ENCODE results near the gene NTM. TPM values are rescaled to one million over a fixed set of nuclear protein-coding genes. Genes with fewer than 3 reads are reported as not detected.

NTM gene
- total RNA-seq, 1 experiment from 2014 or later = 9.9 TPM

GRCh38 chr11:131518305-131518838, 148.0 kb downstream of the NTM start:
- H3K27ac Mint-ChIP-seq = no peak overlapping the region
- Histone ChIP-seq H2BK20ac (ENCODE audit: low read depth, low read length, poor library complexity, severe bottlenecking) (no peak overlapping the region), H3K9ac (ENCODE audit: extremely low read depth, insufficient read length, low read length) (no peak overlapping the region), H2BK12ac (ENCODE audit: insufficient read length, low read depth, low read length) (no peak overlapping the region), H2AK5ac (ENCODE audit: insufficient read length, low read length) (no peak overlapping the region), H2BK15ac (ENCODE audit: low read depth, low read length) (no peak overlapping the region), H3T11ph (ENCODE audit: low read length) (no peak overlapping the region), H3K4me2 (ENCODE audit: insufficient read depth, insufficient read length, low read length) (no peak overlapping the region), H2AFZ (ENCODE audit: low read length) (no peak overlapping the region), H4K91ac (ENCODE audit: insufficient read length, low read depth, low read length) (no peak overlapping the region), H2BK5ac (ENCODE audit: insufficient read length, low read length) (no peak overlapping the region), H4K5ac (ENCODE audit: insufficient read length, low read depth, low read length) (no peak overlapping the region), H2BK120ac (ENCODE audit: low read depth, low read length, poor library complexity, severe bottlenecking) (no peak overlapping the region), H3K4me1 (ENCODE audit: insufficient read depth, low read length) (no peaks in the 10 kb centered on the region), H3K18ac (ENCODE audit: insufficient read length, low read depth, low read length) (no peak overlapping the region), H3K27me3 (ENCODE audit: insufficient read depth, low read length) (no peaks in the 10 kb centered on the region), H3K79me2 (ENCODE audit: insufficient read depth, low read length) (no peaks in the 10 kb centered on the region), H3K4ac (ENCODE audit: low read depth, low read length) (no peak overlapping the region), H4K20me1 (ENCODE audit: control insufficient read depth, insufficient read depth, insufficient read length) (no peaks in the 10 kb centered on the region), H3K79me1 (ENCODE audit: insufficient read depth, low read depth, low read length, poor library complexity, severe bottlenecking) (no peaks in the 10 kb centered on the region), H3K56ac (ENCODE audit: insufficient read length, low read depth, low read length) (no peak overlapping the region), H4K8ac (replicated peaks; ENCODE audit: insufficient read length, low read depth, low read length) (no peak overlapping the region), H3K14ac (ENCODE audit: insufficient read depth, low read length) (no peak overlapping the region), H3K27ac (ENCODE audit: insufficient read length, low read depth, low read length) (no peak overlapping the region), H3K23ac (ENCODE audit: insufficient read length, low read depth, low read length) (no peak overlapping the region), H3K9me3 (ENCODE audit: control insufficient read depth, low read depth, low read length) (no peaks in the 10 kb centered on the region), H3K23me2 (ENCODE audit: insufficient read length, low read depth, low read length, poor library complexity, severe bottlenecking) (no peaks in the 10 kb centered on the region)
- no peaks in the 10 kb centered on the region; a peak in 1 of 4 replicates for H3K4me1 Mint-ChIP-seq
- 0 out of 2 replicates have a peak, but pooled peaks cover 2% of the 10 kb centered on the region for H3K27me3 Mint-ChIP-seq (ENCODE audit: low read depth)
- H3K9me3 Mint-ChIP-seq = no peaks in the 10 kb centered on the region
- TF ChIP-seq CTCF (conservative IDR thresholded peaks at IDR 0.05) = no peak
- no CpG with 5 or more reads among the region's 1 CpG for WGBS (ENCODE audit: extremely low coverage, insufficient read length, low lambda C conversion rate)
- no peak overlapping the region for H3K4me3 Mint-ChIP-seq
- DNase-seq = no peak
- no peaks in the 10 kb centered on the region for H3K36me3 Mint-ChIP-seq (ENCODE audit: insufficient read depth in 1 of 3, low read depth in 3 of 3)
